ENCODE data around the gene ST3GAL4.

DNA sequence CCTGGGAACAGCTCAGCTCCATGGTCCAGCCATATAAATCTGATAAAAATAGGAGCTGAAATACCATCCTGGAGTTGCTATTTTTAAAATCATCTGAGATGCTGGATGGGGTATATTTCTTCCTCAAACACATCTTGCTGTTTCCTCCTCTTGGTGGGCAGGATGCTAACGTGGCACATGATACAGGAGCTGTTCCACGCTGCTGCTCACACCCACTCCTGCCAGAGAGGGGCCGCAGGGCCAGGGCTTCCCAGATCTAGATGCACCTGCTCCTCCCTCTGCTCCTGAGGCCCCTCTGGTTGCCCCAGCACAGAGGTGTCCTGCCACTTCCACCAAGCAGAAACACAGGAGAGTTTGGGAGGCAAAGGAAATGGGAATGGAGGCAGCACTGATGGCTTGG, 3.3 kb upstream of the ST3GAL4 start:
- TF ChIP-seq ZFP41 (tag by site-specific recombination; IDR thresholded peaks at IDR 0.05; ENCODE audit: borderline replicate concordance) (no peak), CTCF (tag by site-specific recombination; IDR thresholded peaks at IDR 0.05) (no peak), ZFP69B (tag by site-specific recombination; IDR thresholded peaks at IDR 0.05) (no peak), ZBTB8A (tag by site-specific recombination; IDR thresholded peaks at IDR 0.05) (no peak), TCF7L2 (IDR thresholded peaks at IDR 0.05; ENCODE audit: borderline replicate concordance, low read depth, low read length) (no peak), ZNF157 (tag by site-specific recombination; IDR thresholded peaks at IDR 0.05) (no peak), ZNF707 (tag by site-specific recombination; IDR thresholded peaks at IDR 0.05) (no peak), ZFP3 (tag by site-specific recombination; IDR thresholded peaks at IDR 0.05; ENCODE audit: low read depth) (no peak)
- TF ChIP-seq, protein P1, sequence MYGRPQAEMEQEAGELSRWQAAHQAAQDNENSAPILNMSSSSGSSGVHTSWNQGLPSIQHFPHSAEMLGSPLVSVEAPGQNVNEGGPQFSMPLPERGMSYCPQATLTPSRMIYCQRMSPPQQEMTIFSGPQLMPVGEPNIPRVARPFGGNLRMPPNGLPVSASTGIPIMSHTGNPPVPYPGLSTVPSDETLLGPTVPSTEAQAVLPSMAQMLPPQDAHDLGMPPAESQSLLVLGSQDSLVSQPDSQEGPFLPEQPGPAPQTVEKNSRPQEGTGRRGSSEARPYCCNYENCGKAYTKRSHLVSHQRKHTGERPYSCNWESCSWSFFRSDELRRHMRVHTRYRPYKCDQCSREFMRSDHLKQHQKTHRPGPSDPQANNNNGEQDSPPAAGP (tag by site-specific recombination; IDR thresholded peaks at IDR 0.05): no peak
- TF ChIP-seq, protein P2, sequence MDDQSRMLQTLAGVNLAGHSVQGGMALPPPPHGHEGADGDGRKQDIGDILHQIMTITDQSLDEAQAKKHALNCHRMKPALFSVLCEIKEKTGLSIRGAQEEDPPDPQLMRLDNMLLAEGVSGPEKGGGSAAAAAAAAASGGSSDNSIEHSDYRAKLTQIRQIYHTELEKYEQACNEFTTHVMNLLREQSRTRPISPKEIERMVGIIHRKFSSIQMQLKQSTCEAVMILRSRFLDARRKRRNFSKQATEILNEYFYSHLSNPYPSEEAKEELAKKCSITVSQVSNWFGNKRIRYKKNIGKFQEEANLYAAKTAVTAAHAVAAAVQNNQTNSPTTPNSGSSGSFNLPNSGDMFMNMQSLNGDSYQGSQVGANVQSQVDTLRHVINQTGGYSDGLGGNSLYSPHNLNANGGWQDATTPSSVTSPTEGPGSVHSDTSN (CRISPR knock-in tag; IDR thresholded peaks at IDR 0.05): no peak
- TF ChIP-seq, protein P3, sequence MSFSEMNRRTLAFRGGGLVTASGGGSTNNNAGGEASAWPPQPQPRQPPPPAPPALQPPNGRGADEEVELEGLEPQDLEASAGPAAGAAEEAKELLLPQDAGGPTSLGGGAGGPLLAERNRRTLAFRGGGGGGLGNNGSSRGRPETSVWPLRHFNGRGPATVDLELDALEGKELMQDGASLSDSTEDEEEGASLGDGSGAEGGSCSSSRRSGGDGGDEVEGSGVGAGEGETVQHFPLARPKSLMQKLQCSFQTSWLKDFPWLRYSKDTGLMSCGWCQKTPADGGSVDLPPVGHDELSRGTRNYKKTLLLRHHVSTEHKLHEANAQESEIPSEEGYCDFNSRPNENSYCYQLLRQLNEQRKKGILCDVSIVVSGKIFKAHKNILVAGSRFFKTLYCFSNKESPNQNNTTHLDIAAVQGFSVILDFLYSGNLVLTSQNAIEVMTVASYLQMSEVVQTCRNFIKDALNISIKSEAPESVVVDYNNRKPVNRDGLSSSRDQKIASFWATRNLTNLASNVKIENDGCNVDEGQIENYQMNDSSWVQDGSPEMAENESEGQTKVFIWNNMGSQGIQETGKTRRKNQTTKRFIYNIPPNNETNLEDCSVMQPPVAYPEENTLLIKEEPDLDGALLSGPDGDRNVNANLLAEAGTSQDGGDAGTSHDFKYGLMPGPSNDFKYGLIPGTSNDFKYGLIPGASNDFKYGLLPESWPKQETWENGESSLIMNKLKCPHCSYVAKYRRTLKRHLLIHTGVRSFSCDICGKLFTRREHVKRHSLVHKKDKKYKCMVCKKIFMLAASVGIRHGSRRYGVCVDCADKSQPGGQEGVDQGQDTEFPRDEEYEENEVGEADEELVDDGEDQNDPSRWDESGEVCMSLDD (tag by site-specific recombination; IDR thresholded peaks at IDR 0.05): no peak
